Measurements from ENCODE around the gene SLC6A20. TPM values are rescaled to one million over a fixed set of nuclear protein-coding genes. Genes with fewer than 3 reads are reported as not detected.

The SLC6A20 gene
- total RNA-seq, 3 donors from 2014 or later: 0.29 to 2.4 (median 1.2) TPM

- intact Hi-C loops (cut with DNase I, micrococcal nuclease): no loop called here
- DNase-seq: peak in 2 of 3 donors; percentile 24 to 35
- H3K4me3 ChIP-seq: no peak overlapping the region
Observed at GRCh38 chr3:45800611-45801010, 4.3 kb upstream of the SLC6A20 start.

GRCh38 chr3:45799586-45799985, 3.2 kb upstream of the SLC6A20 start:
- intact Hi-C loops (cut with DNase I, micrococcal nuclease): no loop called here
- peaks cover 11% of the 10 kb centered on the region for H3K4me1 ChIP-seq (ENCODE audit: low read depth)
- no peaks in the 10 kb centered on the region for H3K36me3 ChIP-seq (ENCODE audit: low read depth)
- DNase-seq (no peak), ATAC-seq (no peak)
- H3K9me3 ChIP-seq: no peaks in the 10 kb centered on the region
- H3K4me3 ChIP-seq: no peak overlapping the region
- TF ChIP-seq CTCF (IDR thresholded peaks at IDR 0.05): no peak

More at GRCh38 chr3:45800611-45801010, 4.3 kb upstream of the SLC6A20 start:
- peak; percentile 46 for ATAC-seq
- no peaks in the 10 kb centered on the region for H3K36me3 ChIP-seq (ENCODE audit: low read depth)
- no peaks in the 10 kb centered on the region for H3K9me3 ChIP-seq
- H3K4me1 ChIP-seq (ENCODE audit: low read depth): peaks cover 11% of the 10 kb centered on the region
- no peak for TF ChIP-seq CTCF (IDR thresholded peaks at IDR 0.05)

DNA sequence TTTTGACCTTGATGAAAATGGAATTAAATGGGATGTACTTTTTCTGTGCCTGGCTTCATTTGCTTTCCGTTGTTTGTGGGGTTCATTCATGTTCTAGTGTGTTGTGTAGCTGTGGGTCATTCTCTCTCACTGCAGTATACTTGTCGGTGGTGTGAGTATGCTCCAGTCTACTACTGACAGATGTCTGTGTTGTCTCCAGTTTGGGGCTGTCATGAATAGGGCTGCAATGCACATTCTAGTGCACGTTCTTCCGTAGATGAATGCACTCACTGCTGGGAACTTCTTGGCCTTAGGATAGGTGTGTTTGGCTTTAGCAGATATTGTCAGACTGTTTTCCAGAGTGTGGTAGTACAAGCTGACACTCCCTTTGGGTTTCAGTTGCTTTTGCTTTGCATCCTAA, 1.7 kb upstream of the SLC6A20 start:
- no peaks in the 10 kb centered on the region for H3K36me3 ChIP-seq (ENCODE audit: low read depth)
- no peak for TF ChIP-seq CTCF (IDR thresholded peaks at IDR 0.05)
- intact Hi-C loops (cut with DNase I, micrococcal nuclease): no loop called here
- DNase-seq: no peak
- H3K4me3 ChIP-seq: no peak overlapping the region
- no peak for ATAC-seq
- no peaks in the 10 kb centered on the region for H3K9me3 ChIP-seq
- peaks cover 11% of the 10 kb centered on the region for H3K4me1 ChIP-seq (ENCODE audit: low read depth)

GRCh38 chr3:45796902-45797637, 734 bp upstream of the SLC6A20 start:
- no peak for ATAC-seq
- no peak overlapping the region for H3K4me3 ChIP-seq
- intact Hi-C loops (cut with DNase I, micrococcal nuclease): no loop called here

GRCh38 chr3:45795509-45795881, 841 bp downstream of the SLC6A20 start:
- ATAC-seq (no peak), DNase-seq (no peak)
- Histone ChIP-seq H3K9me3 (no peaks in the 10 kb centered on the region), H3K4me3 (no peak overlapping the region), H3K36me3 (ENCODE audit: low read depth) (no peaks in the 10 kb centered on the region), H3K4me1 (ENCODE audit: low read depth) (peaks cover 11% of the 10 kb centered on the region)
- intact Hi-C loops (cut with DNase I, micrococcal nuclease): no loop called here
- TF ChIP-seq CTCF (IDR thresholded peaks at IDR 0.05): no peak

More at GRCh38 chr3:45796902-45797637, 734 bp upstream of the SLC6A20 start:
- DNase-seq: no peak
- no peaks in the 10 kb centered on the region for H3K9me3 ChIP-seq
- no peak for TF ChIP-seq CTCF (IDR thresholded peaks at IDR 0.05)
- H3K4me1 ChIP-seq (ENCODE audit: low read depth): peaks cover 11% of the 10 kb centered on the region
- no peaks in the 10 kb centered on the region for H3K36me3 ChIP-seq (ENCODE audit: low read depth)

All from mucosa of descending colon (tissue), 3 donors.